ENCODE results near the gene FOXK1.

The FOXK1 gene

GRCh38 chr7:4665661-4666060 is 16.4 kb upstream of the FOXK1 start:
- Histone ChIP-seq H3K4me2 (ENCODE audit: low read length) (no peak overlapping the region), H2AFZ (ENCODE audit: low read depth, low read length) (no peak overlapping the region)

GRCh38 chr7:4667776-4668509 is 14.2 kb upstream of the FOXK1 start:
- Histone ChIP-seq H4K20me1 (ENCODE audit: insufficient read depth, low read length) (no peaks in the 10 kb centered on the region), H3K4me1 (ENCODE audit: low read length) (no peaks in the 10 kb centered on the region), H3K36me3 (replicated peaks; ENCODE audit: low read depth, low read length) (no peaks in the 10 kb centered on the region), H2AFZ (ENCODE audit: low read depth, low read length) (no peak overlapping the region), H3K79me2 (ENCODE audit: low read length) (no peaks in the 10 kb centered on the region), H3K27ac (ENCODE audit: low read length) (no peak overlapping the region), H3K4me2 (ENCODE audit: low read length) (no peak overlapping the region), H3K27me3 (ENCODE audit: low read depth, low read length) (no peaks in the 10 kb centered on the region), H3K4me3 (ENCODE audit: low read length) (no peak overlapping the region), H3K9me3 (ENCODE audit: insufficient read depth, low read length) (no peaks in the 10 kb centered on the region), H3K9ac (ENCODE audit: low read length) (no peak overlapping the region)
- no peak for TF ChIP-seq EZH2phosphoT487 (IDR thresholded peaks at IDR 0.05; ENCODE audit: low read depth)
- no peak for TF ChIP-seq CTCF (IDR thresholded peaks at IDR 0.05; ENCODE audit: low read depth, low read length)

More at GRCh38 chr7:4665661-4666060, 16.4 kb upstream of the FOXK1 start:
- H3K79me2 ChIP-seq (ENCODE audit: low read length): no peaks in the 10 kb centered on the region
- H3K27ac ChIP-seq (ENCODE audit: low read length): no peak overlapping the region
- no peak overlapping the region for H3K4me3 ChIP-seq (ENCODE audit: low read length)
- no peaks in the 10 kb centered on the region for H4K20me1 ChIP-seq (ENCODE audit: insufficient read depth, low read length)
- H3K4me1 ChIP-seq (ENCODE audit: low read length): no peaks in the 10 kb centered on the region
- TF ChIP-seq EZH2phosphoT487 (IDR thresholded peaks at IDR 0.05; ENCODE audit: low read depth): no peak
- TF ChIP-seq CTCF (IDR thresholded peaks at IDR 0.05; ENCODE audit: low read depth, low read length): no peak
- H3K27me3 ChIP-seq (ENCODE audit: low read depth, low read length): no peaks in the 10 kb centered on the region
- no peaks in the 10 kb centered on the region for H3K9me3 ChIP-seq (ENCODE audit: insufficient read depth, low read length)
- no peaks in the 10 kb centered on the region for H3K36me3 ChIP-seq (replicated peaks; ENCODE audit: low read depth, low read length)
- no peak overlapping the region for H3K9ac ChIP-seq (ENCODE audit: low read length)

GRCh38 chr7:4668510-4668847 is 13.6 kb upstream of the FOXK1 start:
- H3K27me3 ChIP-seq (ENCODE audit: low read depth, low read length): no peaks in the 10 kb centered on the region
- H2AFZ ChIP-seq (ENCODE audit: low read depth, low read length): no peak overlapping the region
- H3K9ac ChIP-seq (ENCODE audit: low read length): no peak overlapping the region
- no peak overlapping the region for H3K4me2 ChIP-seq (ENCODE audit: low read length)
- H3K36me3 ChIP-seq (replicated peaks; ENCODE audit: low read depth, low read length): no peaks in the 10 kb centered on the region
- no peak overlapping the region for H3K27ac ChIP-seq (ENCODE audit: low read length)
- no peak for TF ChIP-seq CTCF (IDR thresholded peaks at IDR 0.05; ENCODE audit: low read depth, low read length)
- no peak for TF ChIP-seq EZH2phosphoT487 (IDR thresholded peaks at IDR 0.05; ENCODE audit: low read depth)
- no peaks in the 10 kb centered on the region for H3K79me2 ChIP-seq (ENCODE audit: low read length)
- H3K9me3 ChIP-seq (ENCODE audit: insufficient read depth, low read length): no peaks in the 10 kb centered on the region
- no peaks in the 10 kb centered on the region for H4K20me1 ChIP-seq (ENCODE audit: insufficient read depth, low read length)
- no peak overlapping the region for H3K4me3 ChIP-seq (ENCODE audit: low read length)
- no peaks in the 10 kb centered on the region for H3K4me1 ChIP-seq (ENCODE audit: low read length)

- no peaks in the 10 kb centered on the region for H4K20me1 ChIP-seq (ENCODE audit: insufficient read depth, low read length)
- H3K27me3 ChIP-seq (ENCODE audit: low read depth, low read length): no peaks in the 10 kb centered on the region
- no peak overlapping the region for H2AFZ ChIP-seq (ENCODE audit: low read depth, low read length)
- no peaks in the 10 kb centered on the region for H3K36me3 ChIP-seq (replicated peaks; ENCODE audit: low read depth, low read length)
- H3K4me1 ChIP-seq (ENCODE audit: low read length): no peaks in the 10 kb centered on the region
- H3K9me3 ChIP-seq (ENCODE audit: insufficient read depth, low read length): no peaks in the 10 kb centered on the region
- H3K79me2 ChIP-seq (ENCODE audit: low read length): no peaks in the 10 kb centered on the region
- H3K9ac ChIP-seq (ENCODE audit: low read length): no peak overlapping the region
- no peak overlapping the region for H3K4me2 ChIP-seq (ENCODE audit: low read length)
- no peak for TF ChIP-seq CTCF (IDR thresholded peaks at IDR 0.05; ENCODE audit: low read depth, low read length)
- no peak for TF ChIP-seq EZH2phosphoT487 (IDR thresholded peaks at IDR 0.05; ENCODE audit: low read depth)
- H3K27ac ChIP-seq (ENCODE audit: low read length): no peak overlapping the region
- no peak overlapping the region for H3K4me3 ChIP-seq (ENCODE audit: low read length)
Measured at GRCh38 chr7:4670791-4671190, 11.3 kb upstream of the FOXK1 start.
